Measurements from ENCODE around the gene PGK1. TPM values are rescaled to one million over a fixed set of nuclear protein-coding genes. Genes with fewer than 3 reads are reported as not detected.
A peak's percentile ranks its signal among the peaks of the same experiment; 100 is the strongest.
"Not testable (repeated sequence)": the region's sequence is repeated elsewhere in the genome, so short reads cannot be mapped to it uniquely, and the experiment has no call there.

PGK1 gene
- total and polyA plus RNA-seq, 5 donors: 234 to 475 (median 423) TPM

DNA sequence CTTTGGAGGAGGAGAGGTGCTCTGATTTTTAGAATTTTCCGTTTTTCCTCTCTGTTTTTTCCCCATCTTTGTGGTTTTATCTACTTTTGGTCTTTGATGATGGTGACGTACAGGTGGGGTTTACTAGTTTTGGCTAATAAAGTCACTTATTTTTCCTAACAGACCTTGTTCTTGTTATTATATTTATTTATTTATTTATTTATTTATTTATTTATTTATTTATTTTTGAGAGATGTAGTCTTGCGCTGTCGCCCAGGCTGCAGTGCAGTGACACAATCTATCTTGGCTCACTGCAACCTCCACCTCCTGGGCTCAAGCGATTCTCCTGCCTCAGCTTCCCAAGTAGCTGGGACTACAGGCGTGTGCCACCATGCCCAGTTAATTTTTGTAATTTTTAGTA lies 22.6 kb upstream of the PGK1 start:
- H3K9me3 ChIP-seq (ENCODE audit: control insufficient read depth, low read length); H3K27ac ChIP-seq (ENCODE audit: low read length); H3K4me3 ChIP-seq (ENCODE audit: low read length); DNase-seq; intact Hi-C loops (cut with DNase I); H3K27me3 ChIP-seq (ENCODE audit: control insufficient read depth, insufficient read depth); H3K4me1 ChIP-seq (ENCODE audit: control insufficient read depth, insufficient read depth, low read length); ATAC-seq: not testable (repeated sequence)
- WGBS: 97% methylated on average over 6 of the region's 6 CpGs

DNA sequence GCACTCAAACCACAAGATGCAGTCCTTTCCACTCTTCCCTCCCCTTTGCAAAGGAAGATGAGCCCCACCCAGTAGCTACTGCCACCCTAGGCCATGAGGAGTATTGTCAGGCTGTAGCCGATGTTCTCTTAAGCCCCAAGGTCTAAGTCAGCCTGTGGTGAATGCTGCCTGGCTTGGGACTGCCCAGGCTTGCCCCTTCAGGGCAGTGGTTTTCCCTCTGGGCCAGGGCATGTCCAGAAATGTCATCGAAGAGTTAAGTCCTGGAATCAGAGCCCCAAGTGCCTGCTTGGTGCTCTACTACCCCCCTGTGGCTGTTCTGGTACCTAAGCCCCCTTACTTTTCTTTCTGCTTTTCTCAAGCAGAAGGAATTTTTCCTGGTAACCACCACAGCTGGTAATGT lies 11.8 kb upstream of the PGK1 start:
- Histone ChIP-seq H3K9me3 (ENCODE audit: control insufficient read depth, low read length) (no peaks in the 10 kb centered on the region), H3K27ac (ENCODE audit: low read length) (no peak overlapping the region), H3K4me3 (ENCODE audit: low read length) (no peak overlapping the region), H3K4me1 (ENCODE audit: control insufficient read depth, insufficient read depth, low read length) (no peaks in the 10 kb centered on the region), H3K27me3 (ENCODE audit: control insufficient read depth, insufficient read depth) (no peaks in the 10 kb centered on the region)
- 24% methylated on average over 2 of the region's 2 CpGs for WGBS
- ATAC-seq (no peak), DNase-seq (no peak)
- intact Hi-C loops (cut with DNase I): loop anchor here in 1 of 4 donors (10.0 kb wide), 1 partner anchor 757 kb away; no protein-coding TSS in a partner anchor

DNA sequence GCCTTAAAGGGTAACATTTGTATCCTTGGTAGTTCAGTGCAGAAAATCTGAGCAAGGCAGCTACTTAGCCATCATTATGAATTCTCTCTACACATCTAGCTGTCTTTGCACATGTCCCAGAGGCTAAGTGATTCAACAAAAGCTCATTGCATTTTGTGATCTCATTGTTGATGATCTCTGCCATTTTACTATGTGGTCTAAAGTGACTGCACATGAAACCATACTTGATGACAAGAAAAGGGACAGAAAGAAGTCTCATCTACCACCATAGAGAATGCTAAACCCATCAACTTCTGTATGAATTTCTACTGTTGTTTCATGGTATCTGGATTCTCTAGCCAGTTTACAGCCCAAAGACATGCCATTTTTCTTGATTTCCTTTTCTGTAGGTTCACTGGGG lies 5.9 kb upstream of the PGK1 start:
- H3K4me3 ChIP-seq (ENCODE audit: low read length): no peak overlapping the region
- ATAC-seq: no peak
- no peaks in the 10 kb centered on the region for H3K4me1 ChIP-seq (ENCODE audit: control insufficient read depth, insufficient read depth, low read length)
- no peak overlapping the region for H3K27ac ChIP-seq (ENCODE audit: low read length)
- no peaks in the 10 kb centered on the region for H3K9me3 ChIP-seq (ENCODE audit: control insufficient read depth, low read length)
- intact Hi-C loops (cut with DNase I): loop anchor here in 1 of 4 donors (10.0 kb wide), 1 partner anchor 763 kb away; no protein-coding TSS in a partner anchor
- no peak for DNase-seq
- H3K27me3 ChIP-seq (ENCODE audit: control insufficient read depth, insufficient read depth): no peaks in the 10 kb centered on the region

DNA sequence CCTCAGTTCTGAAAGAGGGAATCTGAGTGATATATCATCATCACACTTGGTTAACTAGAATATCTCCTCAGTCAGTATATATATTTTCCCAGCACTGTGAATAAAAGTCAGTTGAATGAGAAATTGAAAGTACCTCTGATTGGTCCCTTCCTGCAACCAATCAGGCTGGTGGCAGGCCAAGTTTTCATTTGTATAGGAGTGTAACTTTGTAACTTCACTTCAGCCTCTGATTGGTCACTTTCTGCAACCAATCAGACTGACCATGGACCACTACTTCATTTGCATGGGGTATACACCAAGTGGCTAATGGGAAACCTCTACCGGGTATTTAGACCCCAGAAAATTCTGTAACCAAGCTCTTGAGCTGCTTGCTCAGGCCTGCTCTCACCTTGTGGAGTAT lies 2.0 kb upstream of the PGK1 start:
- DNase-seq (no peak), ATAC-seq (no peak)
- H3K4me3 ChIP-seq (ENCODE audit: low read length): no peak overlapping the region
- 93% methylated on average over 1 of the region's 1 CpG for WGBS
- no peaks in the 10 kb centered on the region for H3K9me3 ChIP-seq (ENCODE audit: control insufficient read depth, low read length)
- H3K27ac ChIP-seq (ENCODE audit: low read length): no peak overlapping the region
- H3K27me3 ChIP-seq (ENCODE audit: control insufficient read depth, insufficient read depth): no peaks in the 10 kb centered on the region
- H3K4me1 ChIP-seq (ENCODE audit: control insufficient read depth, insufficient read depth, low read length): peaks cover 7% of the 10 kb centered on the region
- intact Hi-C loops (cut with DNase I): no loop called here

DNA sequence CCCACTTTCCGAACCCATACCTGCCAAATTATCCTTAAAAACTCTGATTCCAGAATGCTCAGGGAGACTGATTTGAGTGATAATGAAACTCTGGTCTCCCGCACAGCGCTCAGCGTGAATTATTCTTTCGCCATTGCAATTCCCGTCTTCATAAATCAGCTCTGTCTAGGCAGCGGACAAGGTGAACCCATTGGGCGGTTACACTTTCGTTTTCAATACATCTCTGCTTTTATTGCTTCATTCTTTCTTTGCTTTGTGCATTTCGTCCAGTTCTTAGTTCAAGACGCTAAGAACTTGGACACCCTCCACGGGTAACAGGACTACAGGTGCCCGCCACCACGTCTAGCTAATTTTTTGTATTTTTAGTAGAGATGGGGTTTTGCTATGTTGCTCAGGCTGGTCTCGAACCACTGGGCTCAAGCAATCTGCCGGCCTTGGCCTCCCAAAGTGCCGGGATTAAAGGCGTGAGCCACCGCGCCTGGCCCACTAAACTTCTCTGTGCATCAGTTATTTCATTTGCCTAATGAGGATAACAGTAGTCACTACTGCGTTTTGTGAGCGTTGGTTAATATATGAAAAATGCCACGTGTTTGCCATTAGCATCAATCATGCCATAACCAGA lies 936 bp upstream of the PGK1 start:
- Histone ChIP-seq H3K9me3 (ENCODE audit: control insufficient read depth, low read length) (no peaks in the 10 kb centered on the region), H3K27me3 (ENCODE audit: control insufficient read depth, insufficient read depth) (no peaks in the 10 kb centered on the region), H3K4me1 (ENCODE audit: control insufficient read depth, insufficient read depth, low read length) (peaks cover 8% of the 10 kb centered on the region), H3K4me3 (ENCODE audit: low read length) (peak overlapping the region; percentile 51), H3K27ac (ENCODE audit: low read length) (no peak overlapping the region)
- DNase-seq: peak in 1 of 3 donors; percentile 59
- WGBS: 86% methylated on average over 23 of the region's 23 CpGs
- no peak for ATAC-seq
- intact Hi-C loops (cut with DNase I): no loop called here

DNA sequence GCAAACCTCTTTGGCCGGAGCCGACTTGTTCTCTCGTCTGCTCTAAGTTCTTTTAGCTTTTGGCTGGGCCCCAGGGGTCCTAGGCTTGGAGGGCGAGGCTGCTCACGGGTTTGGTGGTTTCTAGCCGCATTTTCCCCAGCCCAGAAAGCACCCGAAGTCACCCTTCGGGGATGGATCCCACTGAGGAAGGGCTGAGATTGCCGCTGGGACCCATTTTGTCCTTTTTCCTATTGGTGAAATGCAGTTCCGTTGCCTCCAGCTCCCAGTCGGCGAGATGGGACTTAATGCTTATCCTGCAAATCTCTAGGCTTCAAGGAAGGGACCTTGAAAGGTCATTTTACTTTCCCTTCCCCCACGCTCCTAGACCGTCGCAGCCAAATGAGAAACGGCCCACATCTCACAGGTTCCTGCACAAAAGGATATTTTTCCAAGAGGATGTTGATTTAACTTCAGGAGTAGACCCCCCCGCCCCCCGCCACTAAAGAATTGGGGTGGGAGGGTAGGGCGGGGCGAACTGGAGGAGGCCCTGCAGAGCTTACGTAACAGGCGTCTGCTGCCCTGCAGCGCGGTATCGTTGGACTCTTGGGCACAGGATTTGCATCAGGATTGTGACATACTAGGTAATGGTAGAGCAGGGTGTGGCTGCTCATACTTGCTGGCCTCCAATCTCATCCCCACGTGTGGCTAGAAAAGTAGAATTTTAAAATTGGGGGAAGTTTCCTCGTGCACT lies 564 bp downstream of the PGK1 start:
- Histone ChIP-seq H3K4me1 (ENCODE audit: control insufficient read depth, insufficient read depth, low read length) (peaks cover 8% of the 10 kb centered on the region), H3K4me3 (ENCODE audit: low read length) (peak overlapping the region; percentile 96), H3K27ac (ENCODE audit: low read length) (peak overlapping the region; percentile 99), H3K9me3 (ENCODE audit: control insufficient read depth, low read length) (no peaks in the 10 kb centered on the region), H3K27me3 (ENCODE audit: control insufficient read depth, insufficient read depth) (no peaks in the 10 kb centered on the region)
- WGBS: under 1% methylated on average over 27 of the region's 27 CpGs
- DNase-seq (peak; percentile 53 to 72 (median 66)), ATAC-seq (peak; percentile 66 to 73)
- intact Hi-C loops (cut with DNase I): no loop called here

DNA sequence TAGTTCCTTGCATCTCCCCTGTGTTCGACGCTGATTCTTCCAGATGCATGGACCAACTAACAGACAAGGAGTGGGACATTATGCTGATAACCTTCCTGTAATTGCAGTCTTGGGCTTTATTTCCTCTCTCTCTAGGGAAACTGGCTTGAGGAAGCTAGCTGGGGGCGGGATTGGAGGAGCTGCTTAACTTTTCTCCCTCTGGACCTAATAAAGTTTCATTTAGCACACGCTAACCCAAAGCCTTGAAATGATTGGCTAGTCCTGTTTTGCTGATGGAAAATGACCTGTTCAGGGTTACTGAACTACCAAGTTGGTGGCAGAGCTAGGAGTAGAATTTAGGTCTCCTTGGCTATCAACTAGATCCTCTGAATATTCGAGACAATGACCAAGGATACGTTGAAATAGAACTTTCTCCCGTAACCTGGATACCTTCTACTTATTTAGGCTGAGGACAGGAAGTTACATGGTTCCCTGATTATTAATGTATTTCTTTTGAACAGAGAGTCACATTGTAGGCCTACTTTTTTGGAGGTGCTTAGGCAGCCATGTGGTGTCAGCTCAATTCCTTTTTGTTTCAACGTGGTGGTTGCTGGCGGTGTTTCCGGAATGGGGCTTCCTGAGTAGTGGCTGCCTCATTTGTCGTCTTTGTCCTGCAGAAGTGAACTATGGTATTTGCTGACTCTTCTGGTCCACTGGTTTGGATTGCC lies 2.0 kb downstream of the PGK1 start:
- intact Hi-C loops (cut with DNase I): no loop called here
- Histone ChIP-seq H3K4me1 (ENCODE audit: control insufficient read depth, insufficient read depth, low read length) (peaks cover 8% of the 10 kb centered on the region), H3K27me3 (ENCODE audit: control insufficient read depth, insufficient read depth) (no peaks in the 10 kb centered on the region)

DNA sequence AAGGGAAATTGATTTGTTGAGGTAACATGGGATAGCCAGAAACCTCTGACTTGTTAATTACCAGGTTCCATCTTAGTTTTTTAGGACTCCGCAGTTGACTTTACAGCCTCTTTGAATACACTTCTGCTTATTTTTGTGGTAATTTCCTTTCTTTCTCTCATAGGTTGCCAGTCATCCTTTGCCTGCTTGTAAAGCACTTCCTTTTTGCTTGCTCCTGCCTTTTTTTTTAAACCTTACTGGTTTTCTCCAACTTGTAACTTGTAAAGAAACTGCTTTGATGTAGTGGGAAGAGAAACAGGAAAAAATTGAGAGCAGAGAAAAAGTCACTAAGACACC lies 2.6 kb downstream of the PGK1 start:
- Histone ChIP-seq H3K9me3 (ENCODE audit: control insufficient read depth, low read length) (no peaks in the 10 kb centered on the region), H3K27ac (ENCODE audit: low read length) (peak overlapping the region; percentile 37), H3K4me3 (ENCODE audit: low read length) (peak overlapping the region; percentile 96), H3K4me1 (ENCODE audit: control insufficient read depth, insufficient read depth, low read length) (peaks cover 8% of the 10 kb centered on the region), H3K27me3 (ENCODE audit: control insufficient read depth, insufficient read depth) (no peaks in the 10 kb centered on the region)
- ATAC-seq: no peak
- no peak for DNase-seq
- 70% methylated on average over 1 of the region's 1 CpG for WGBS
- intact Hi-C loops (cut with DNase I): no loop called here

More for the DNA sequence above, 2.0 kb downstream of the PGK1 start:
- DNase-seq: no peak
- H3K4me3 ChIP-seq (ENCODE audit: low read length): peak overlapping the region; percentile 96
- H3K9me3 ChIP-seq (ENCODE audit: control insufficient read depth, low read length): no peaks in the 10 kb centered on the region
- H3K27ac ChIP-seq (ENCODE audit: low read length): peak overlapping the region; percentile 37
- ATAC-seq: no peak
- WGBS: 27% methylated on average over 11 of the region's 11 CpGs

DNA sequence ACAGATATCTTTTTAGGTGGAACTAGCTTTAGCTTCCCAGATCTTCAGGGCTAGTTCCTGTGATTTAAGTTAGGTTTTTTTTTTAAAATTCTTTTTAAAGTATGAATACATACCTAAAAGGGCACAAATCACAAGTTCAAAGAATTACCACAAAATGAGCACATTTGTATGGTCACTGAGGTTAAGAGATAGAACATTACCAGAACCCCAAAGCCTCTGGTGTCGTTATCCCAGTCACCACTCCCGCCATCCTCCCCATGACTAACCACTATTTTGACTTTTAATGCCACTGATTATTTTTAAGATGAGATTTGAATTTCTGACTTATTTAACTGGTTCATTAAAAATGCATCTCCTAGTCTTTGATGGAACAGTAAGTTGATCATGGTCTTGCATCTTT lies 5.4 kb downstream of the PGK1 start:
- Histone ChIP-seq H3K4me1 (ENCODE audit: control insufficient read depth, insufficient read depth, low read length) (peaks cover 8% of the 10 kb centered on the region), H3K4me3 (ENCODE audit: low read length) (no peak overlapping the region), H3K27me3 (ENCODE audit: control insufficient read depth, insufficient read depth) (no peaks in the 10 kb centered on the region), H3K9me3 (ENCODE audit: control insufficient read depth, low read length) (no peaks in the 10 kb centered on the region), H3K27ac (ENCODE audit: low read length) (no peak overlapping the region)
- 76% methylated on average over 2 of the region's 2 CpGs for WGBS
- intact Hi-C loops (cut with DNase I): no loop called here
- ATAC-seq: no peak
- no peak for DNase-seq

DNA sequence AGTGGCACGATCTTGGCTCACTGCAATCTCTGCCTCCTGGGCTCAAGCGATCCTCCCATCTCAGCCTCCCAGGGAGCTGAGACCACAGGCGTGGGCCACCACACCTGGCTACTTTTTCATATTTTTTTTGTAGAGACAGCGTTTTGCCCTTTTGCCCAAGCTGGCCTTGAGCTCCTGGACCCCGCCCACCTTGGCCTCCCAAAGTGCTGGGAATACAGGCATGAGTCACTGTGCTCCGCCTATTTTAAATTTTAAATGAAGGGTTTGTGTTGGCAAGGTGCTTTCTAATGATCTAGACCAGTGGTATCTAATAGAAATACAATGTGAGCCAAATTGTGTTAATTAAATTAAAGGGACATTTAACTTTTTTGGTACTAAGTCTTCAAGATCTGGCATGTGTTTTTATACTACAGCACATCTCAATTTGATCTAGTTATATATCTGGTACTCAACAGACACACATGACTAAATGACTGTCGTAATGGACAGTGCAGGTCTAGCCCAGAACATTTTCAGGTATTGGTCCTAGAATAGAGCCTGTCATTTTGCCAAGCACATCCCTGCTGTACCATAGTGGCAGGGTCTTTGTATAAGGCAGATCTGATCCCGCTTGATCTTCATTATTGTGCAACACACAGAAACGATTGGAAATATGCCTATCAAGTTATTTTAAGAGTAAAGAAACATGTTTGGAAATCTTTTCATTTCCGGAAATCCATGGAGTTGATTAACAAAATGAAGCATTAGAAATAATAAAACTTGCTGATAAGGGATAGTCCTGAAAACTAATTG lies 7.3 kb downstream of the PGK1 start:
- DNase-seq: peak in 1 of 3 donors; percentile 42
- intact Hi-C loops (cut with DNase I): no loop called here
- peak in 1 of 2 donors; percentile 67 for ATAC-seq
- peaks cover 3% of the 10 kb centered on the region for H3K4me1 ChIP-seq (ENCODE audit: control insufficient read depth, insufficient read depth, low read length)
- WGBS: 83% methylated on average over 10 of the region's 10 CpGs
- no peak overlapping the region for H3K4me3 ChIP-seq (ENCODE audit: low read length)
- H3K27ac ChIP-seq (ENCODE audit: low read length): no peak overlapping the region
- H3K9me3 ChIP-seq (ENCODE audit: control insufficient read depth, low read length): no peaks in the 10 kb centered on the region
- no peaks in the 10 kb centered on the region for H3K27me3 ChIP-seq (ENCODE audit: control insufficient read depth, insufficient read depth)

DNA sequence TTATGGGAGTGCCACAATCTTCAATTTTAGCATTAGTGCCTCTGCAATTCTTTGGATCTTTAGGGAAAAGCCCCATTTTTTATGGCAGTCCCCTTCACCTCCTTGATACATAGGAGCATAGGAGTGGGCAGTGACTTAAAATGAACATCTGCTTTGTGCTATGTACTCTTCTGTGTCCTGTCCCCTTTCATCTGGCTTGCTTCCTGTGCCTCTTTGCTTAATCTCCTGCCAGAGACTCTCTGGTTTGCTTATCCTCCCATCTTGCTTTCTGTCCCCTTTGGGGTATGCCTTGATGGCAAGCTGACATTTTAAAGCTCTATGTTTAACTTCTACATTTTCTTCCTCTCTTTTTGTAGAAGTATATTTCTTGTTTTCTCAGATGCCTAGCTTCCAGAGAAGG lies 12.3 kb downstream of the PGK1 start:
- DNase-seq: no peak
- ATAC-seq: no peak
- intact Hi-C loops (cut with DNase I): no loop called here
- H3K4me3 ChIP-seq (ENCODE audit: low read length): no peak overlapping the region
- H3K27ac ChIP-seq (ENCODE audit: low read length): no peak overlapping the region
- no peaks in the 10 kb centered on the region for H3K27me3 ChIP-seq (ENCODE audit: control insufficient read depth, insufficient read depth)
- H3K9me3 ChIP-seq (ENCODE audit: control insufficient read depth, low read length): no peaks in the 10 kb centered on the region
- no peaks in the 10 kb centered on the region for H3K4me1 ChIP-seq (ENCODE audit: control insufficient read depth, insufficient read depth, low read length)

All from right cardiac atrium (tissue), 5 donors.